ENCODE results near the gene THBS1.
A peak's percentile ranks its signal among the peaks of the same experiment; 100 is the strongest.

THBS1 gene

GRCh38 chr15:39587096-39587721 is 6.3 kb downstream of the THBS1 start:
- TF ChIP-seq, protein P1, sequence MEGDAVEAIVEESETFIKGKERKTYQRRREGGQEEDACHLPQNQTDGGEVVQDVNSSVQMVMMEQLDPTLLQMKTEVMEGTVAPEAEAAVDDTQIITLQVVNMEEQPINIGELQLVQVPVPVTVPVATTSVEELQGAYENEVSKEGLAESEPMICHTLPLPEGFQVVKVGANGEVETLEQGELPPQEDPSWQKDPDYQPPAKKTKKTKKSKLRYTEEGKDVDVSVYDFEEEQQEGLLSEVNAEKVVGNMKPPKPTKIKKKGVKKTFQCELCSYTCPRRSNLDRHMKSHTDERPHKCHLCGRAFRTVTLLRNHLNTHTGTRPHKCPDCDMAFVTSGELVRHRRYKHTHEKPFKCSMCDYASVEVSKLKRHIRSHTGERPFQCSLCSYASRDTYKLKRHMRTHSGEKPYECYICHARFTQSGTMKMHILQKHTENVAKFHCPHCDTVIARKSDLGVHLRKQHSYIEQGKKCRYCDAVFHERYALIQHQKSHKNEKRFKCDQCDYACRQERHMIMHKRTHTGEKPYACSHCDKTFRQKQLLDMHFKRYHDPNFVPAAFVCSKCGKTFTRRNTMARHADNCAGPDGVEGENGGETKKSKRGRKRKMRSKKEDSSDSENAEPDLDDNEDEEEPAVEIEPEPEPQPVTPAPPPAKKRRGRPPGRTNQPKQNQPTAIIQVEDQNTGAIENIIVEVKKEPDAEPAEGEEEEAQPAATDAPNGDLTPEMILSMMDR (IDR thresholded peaks at IDR 0.05; ENCODE audit: low read depth, low read length), result no peak
- no peak for DNase-seq (ENCODE audit: low read depth in 2 of 2)

DNA sequence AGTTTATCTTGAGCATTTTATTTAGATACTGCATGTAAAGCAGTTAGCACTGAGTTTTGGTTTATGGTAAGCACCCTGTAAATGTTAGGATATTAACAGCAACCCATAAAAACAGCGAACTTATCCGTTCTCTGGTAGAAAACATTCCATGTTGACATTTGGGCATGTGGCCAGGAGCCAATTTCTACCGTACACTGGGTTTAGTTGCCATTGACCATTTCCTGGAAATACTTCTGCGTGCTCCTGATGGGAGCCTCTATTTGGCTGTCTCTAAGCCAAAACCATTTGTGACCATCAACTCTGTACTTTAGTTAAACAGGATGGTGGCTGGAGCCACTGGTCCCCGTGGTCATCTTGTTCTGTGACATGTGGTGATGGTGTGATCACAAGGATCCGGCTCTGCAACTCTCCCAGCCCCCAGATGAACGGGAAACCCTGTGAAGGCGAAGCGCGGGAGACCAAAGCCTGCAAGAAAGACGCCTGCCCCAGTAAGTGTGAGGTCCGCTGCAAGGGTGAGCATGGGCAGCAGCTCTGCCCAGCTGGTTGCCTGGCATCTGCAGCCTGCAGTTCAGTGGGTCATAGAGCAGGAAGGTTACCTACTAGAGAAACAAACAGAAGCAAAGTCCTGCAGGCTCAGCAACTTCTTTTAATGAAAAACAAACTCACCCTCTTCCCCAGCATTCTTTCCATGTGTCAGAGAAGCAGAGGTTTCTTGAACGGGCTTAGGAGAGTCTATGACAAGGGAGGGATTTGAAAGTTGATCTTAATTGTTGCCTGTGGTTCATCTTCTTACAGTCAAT is 7.1 kb downstream of the THBS1 start:
- TF ChIP-seq, protein P1 (IDR thresholded peaks at IDR 0.05; ENCODE audit: low read depth, low read length), result no peak
- H3K4me3 ChIP-seq (replicated peaks in 1 of 2; ENCODE audit: low read depth in 2 of 2, low read length in 2 of 2), result no peak overlapping the region
- peak; percentile 37 to 76 for DNase-seq (ENCODE audit: low read depth in 2 of 2)

More at GRCh38 chr15:39587096-39587721, 6.3 kb downstream of the THBS1 start:
- H3K4me3 ChIP-seq (replicated peaks in 1 of 2; ENCODE audit: low read depth in 2 of 2, low read length in 2 of 2), result no peak overlapping the region

- TF ChIP-seq, protein P1 (IDR thresholded peaks at IDR 0.05; ENCODE audit: low read depth, low read length), result no peak
- no peak overlapping the region for H3K4me3 ChIP-seq (replicated peaks in 1 of 2; ENCODE audit: low read depth in 2 of 2, low read length in 2 of 2)
- peak in 1 of 2 donors; percentile 66 for DNase-seq (ENCODE audit: low read depth in 2 of 2)
Measured at GRCh38 chr15:39588531-39589192, 7.8 kb downstream of the THBS1 start.

DNA sequence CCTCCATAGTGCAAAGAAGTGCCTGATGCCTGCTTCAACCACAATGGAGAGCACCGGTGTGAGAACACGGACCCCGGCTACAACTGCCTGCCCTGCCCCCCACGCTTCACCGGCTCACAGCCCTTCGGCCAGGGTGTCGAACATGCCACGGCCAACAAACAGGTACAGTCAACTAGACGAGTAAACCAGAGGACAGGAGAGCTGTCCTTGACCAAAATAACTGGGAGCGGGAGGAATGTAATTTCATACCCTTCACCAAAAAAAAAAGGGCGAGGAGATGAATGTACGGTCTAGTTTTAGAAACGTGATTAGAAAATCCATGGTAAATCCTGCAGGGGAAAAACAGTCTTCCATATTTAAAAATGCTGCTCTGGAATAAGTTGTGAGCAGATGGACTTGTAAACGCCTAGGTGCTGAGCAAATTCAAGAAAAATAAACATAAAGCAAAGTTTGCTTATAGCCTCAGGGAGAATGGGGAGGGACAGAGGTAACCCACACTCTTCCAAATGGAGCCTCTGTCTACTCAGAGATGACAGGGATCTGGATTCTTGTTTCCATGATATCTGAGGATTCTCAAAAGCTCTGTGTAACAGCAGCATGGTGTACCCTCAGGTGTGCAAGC is 8.4 kb downstream of the THBS1 start:
- H3K4me3 ChIP-seq (replicated peaks in 1 of 2; ENCODE audit: low read depth in 2 of 2, low read length in 2 of 2), result no peak overlapping the region
- DNase-seq (ENCODE audit: low read depth in 2 of 2), result peak in 1 of 2 donors; percentile 22
- TF ChIP-seq, protein P1 (IDR thresholded peaks at IDR 0.05; ENCODE audit: low read depth, low read length), result no peak

- TF ChIP-seq, protein P1 (IDR thresholded peaks at IDR 0.05; ENCODE audit: low read depth, low read length), result no peak
- DNase-seq (ENCODE audit: low read depth in 2 of 2), result peak; percentile 25 to 70
- no peak overlapping the region for H3K4me3 ChIP-seq (replicated peaks in 1 of 2; ENCODE audit: low read depth in 2 of 2, low read length in 2 of 2)
Measured at GRCh38 chr15:39589815-39590644, 9.2 kb downstream of the THBS1 start.
